ENCODE measurements around the gene PAX5. TPM values are rescaled to one million over a fixed set of nuclear protein-coding genes. Genes with fewer than 3 reads are reported as not detected.

The PAX5 gene
- total RNA-seq, 1 experiment from 2014 or later: 0.39 TPM

DNA sequence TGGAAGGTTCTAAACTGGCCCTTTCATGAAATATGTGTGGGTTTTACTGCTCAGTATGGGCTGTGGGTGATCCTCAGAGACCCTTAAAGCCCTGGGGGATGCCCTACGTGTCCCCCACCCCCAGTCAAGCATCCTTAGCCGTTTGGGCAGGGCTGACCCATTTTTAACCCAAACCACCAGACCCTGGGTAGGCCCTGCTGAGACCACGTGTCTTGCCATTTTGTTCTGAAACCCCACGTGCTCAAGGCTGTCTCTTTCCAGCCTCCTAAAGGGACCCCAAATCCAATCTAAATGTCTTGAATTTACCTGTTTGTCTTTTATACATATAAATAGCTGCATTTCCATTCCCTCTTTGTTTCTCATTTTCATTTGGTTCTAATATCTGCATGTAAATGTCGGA, 94.9 kb downstream of the PAX5 start:
- Histone ChIP-seq H3K18ac (ENCODE audit: insufficient read length, low read depth, low read length) (no peak overlapping the region), H3K23me2 (ENCODE audit: insufficient read length, low read depth, low read length, poor library complexity, severe bottlenecking) (no peaks in the 10 kb centered on the region), H3K79me2 (ENCODE audit: insufficient read depth, low read length) (no peaks in the 10 kb centered on the region), H4K5ac (ENCODE audit: insufficient read length, low read depth, low read length) (no peak overlapping the region), H3K4me1 (ENCODE audit: insufficient read depth, low read length) (peaks cover 3% of the 10 kb centered on the region; the same call in 1 of the 2 replicates), H3T11ph (ENCODE audit: low read length) (no peak overlapping the region), H2AFZ (ENCODE audit: low read length) (no peak overlapping the region), H3K14ac (ENCODE audit: insufficient read depth, low read length) (no peak overlapping the region), H3K27ac (ENCODE audit: insufficient read length, low read depth, low read length) (no peak overlapping the region), H4K20me1 (ENCODE audit: control insufficient read depth, insufficient read depth, insufficient read length) (no peaks in the 10 kb centered on the region), H3K9ac (ENCODE audit: extremely low read depth, insufficient read length, low read length) (no peak overlapping the region), H3K4ac (ENCODE audit: low read depth, low read length) (no peak overlapping the region), H4K91ac (ENCODE audit: insufficient read length, low read depth, low read length) (no peak overlapping the region), H2AK5ac (ENCODE audit: insufficient read length, low read length) (no peak overlapping the region), H3K56ac (ENCODE audit: insufficient read length, low read depth, low read length) (no peak overlapping the region), H3K79me1 (ENCODE audit: insufficient read depth, low read depth, low read length, poor library complexity, severe bottlenecking) (no peaks in the 10 kb centered on the region), H2BK20ac (ENCODE audit: low read depth, low read length, poor library complexity, severe bottlenecking) (no peak overlapping the region), H3K4me2 (ENCODE audit: insufficient read depth, insufficient read length, low read length) (no peak overlapping the region), H3K9me3 (ENCODE audit: control insufficient read depth, low read depth, low read length) (no peaks in the 10 kb centered on the region), H2BK120ac (ENCODE audit: low read depth, low read length, poor library complexity, severe bottlenecking) (no peak overlapping the region), H3K23ac (ENCODE audit: insufficient read length, low read depth, low read length) (no peak overlapping the region), H4K8ac (replicated peaks; ENCODE audit: insufficient read length, low read depth, low read length) (no peak overlapping the region), H2BK15ac (ENCODE audit: low read depth, low read length) (no peak overlapping the region), H2BK5ac (ENCODE audit: insufficient read length, low read length) (no peak overlapping the region), H3K27me3 (ENCODE audit: insufficient read depth, low read length) (no peaks in the 10 kb centered on the region), H2BK12ac (ENCODE audit: insufficient read length, low read depth, low read length) (no peak overlapping the region)
- Mint-ChIP-seq H3K4me1 (peaks cover 20 to 34% of the 10 kb centered on the region in 2 experiments), H3K4me3 (no peak overlapping the region), H3K27me3 (ENCODE audit: low read depth) (peaks cover 9% of the 10 kb centered on the region), H3K9me3 (no peaks in the 10 kb centered on the region), H3K36me3 (ENCODE audit: insufficient read depth in 1 of 3, low read depth in 3 of 3) (no peaks in the 10 kb centered on the region; a peak in 1 of 7 replicates), H3K27ac (no peak overlapping the region; a peak in 1 of 7 replicates)
- TF ChIP-seq, protein P1, sequence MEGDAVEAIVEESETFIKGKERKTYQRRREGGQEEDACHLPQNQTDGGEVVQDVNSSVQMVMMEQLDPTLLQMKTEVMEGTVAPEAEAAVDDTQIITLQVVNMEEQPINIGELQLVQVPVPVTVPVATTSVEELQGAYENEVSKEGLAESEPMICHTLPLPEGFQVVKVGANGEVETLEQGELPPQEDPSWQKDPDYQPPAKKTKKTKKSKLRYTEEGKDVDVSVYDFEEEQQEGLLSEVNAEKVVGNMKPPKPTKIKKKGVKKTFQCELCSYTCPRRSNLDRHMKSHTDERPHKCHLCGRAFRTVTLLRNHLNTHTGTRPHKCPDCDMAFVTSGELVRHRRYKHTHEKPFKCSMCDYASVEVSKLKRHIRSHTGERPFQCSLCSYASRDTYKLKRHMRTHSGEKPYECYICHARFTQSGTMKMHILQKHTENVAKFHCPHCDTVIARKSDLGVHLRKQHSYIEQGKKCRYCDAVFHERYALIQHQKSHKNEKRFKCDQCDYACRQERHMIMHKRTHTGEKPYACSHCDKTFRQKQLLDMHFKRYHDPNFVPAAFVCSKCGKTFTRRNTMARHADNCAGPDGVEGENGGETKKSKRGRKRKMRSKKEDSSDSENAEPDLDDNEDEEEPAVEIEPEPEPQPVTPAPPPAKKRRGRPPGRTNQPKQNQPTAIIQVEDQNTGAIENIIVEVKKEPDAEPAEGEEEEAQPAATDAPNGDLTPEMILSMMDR (conservative IDR thresholded peaks at IDR 0.05): no peak
- WGBS (ENCODE audit: extremely low coverage, insufficient read length, low lambda C conversion rate): no CpG with 5 or more reads among the region's 5 CpGs
- DNase-seq: no peak
